ENCODE results near the gene AUTS2. TPM values are rescaled to one million over a fixed set of nuclear protein-coding genes. Genes with fewer than 3 reads are reported as not detected.

AUTS2 gene
- total RNA-seq, 1 donor from 2014 or later = 56.0 TPM

DNA sequence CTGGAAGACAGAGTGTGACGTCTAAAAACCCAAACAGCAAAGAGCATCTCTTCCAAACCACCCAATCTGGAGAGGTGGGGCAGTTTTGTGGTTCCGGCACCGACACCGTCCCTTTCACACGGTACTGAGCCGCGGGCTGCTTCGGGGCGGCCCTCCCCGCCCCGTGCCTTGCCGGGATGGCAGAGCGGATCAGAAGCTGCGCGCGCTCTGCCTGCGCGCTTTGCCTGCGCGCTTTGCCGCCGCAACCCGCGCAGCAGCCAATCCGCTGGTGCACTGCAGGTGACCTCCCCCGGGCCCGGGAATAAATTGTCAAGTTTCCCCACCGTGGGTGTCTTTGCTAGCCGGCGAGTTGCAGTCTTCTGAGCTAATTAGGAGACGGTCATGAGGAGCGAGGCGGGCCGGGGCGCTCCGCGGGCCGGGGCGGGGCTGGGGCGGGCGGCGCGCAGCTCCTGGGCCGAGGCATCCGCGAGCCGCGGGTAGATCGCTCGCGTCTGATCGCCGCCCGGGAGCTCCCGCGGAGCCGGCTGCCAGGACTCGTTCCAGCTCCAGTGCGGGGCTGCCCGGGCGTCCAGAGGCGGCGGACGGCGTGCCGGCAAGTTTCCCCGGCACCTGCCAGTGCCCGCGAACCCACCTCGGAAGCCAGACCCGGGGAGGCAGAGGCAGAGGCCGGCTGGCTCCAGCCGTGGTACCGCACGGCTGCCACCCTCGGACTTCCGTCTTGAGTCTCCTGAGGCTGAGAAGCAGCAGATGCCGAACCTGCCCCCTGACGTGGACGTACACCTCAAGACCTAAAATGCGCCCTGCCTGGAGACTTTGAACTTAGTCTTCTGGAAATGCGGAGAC, 997.7 kb downstream of the AUTS2 start:
- no peak for TF ChIP-seq CTCF (IDR thresholded peaks at IDR 0.05)
- H3K27me3 ChIP-seq = peaks cover 10% of the 10 kb centered on the region
- peak overlapping the region; percentile 26 for H3K4me3 ChIP-seq
- peak; percentile 46 for ATAC-seq
- no peak overlapping the region for H3K27ac ChIP-seq
- H3K9me3 ChIP-seq = no peaks in the 10 kb centered on the region
- intact Hi-C loops (cut with DNase I) = no loop called here
- no peak for DNase-seq
- peaks cover 3% of the 10 kb centered on the region for H3K4me1 ChIP-seq
- H3K36me3 ChIP-seq = no peaks in the 10 kb centered on the region

GRCh38 chr7:70596598-70596913, 998.3 kb downstream of the AUTS2 start:
- peak overlapping the region; percentile 26 for H3K4me3 ChIP-seq
- H3K27me3 ChIP-seq = peaks cover 10% of the 10 kb centered on the region
- intact Hi-C loops (cut with DNase I) = no loop called here
- DNase-seq (no peak), ATAC-seq (no peak)
- H3K27ac ChIP-seq = no peak overlapping the region
- peaks cover 3% of the 10 kb centered on the region for H3K4me1 ChIP-seq
- no peak for TF ChIP-seq CTCF (IDR thresholded peaks at IDR 0.05)
- no peaks in the 10 kb centered on the region for H3K36me3 ChIP-seq
- no peaks in the 10 kb centered on the region for H3K9me3 ChIP-seq

DNA sequence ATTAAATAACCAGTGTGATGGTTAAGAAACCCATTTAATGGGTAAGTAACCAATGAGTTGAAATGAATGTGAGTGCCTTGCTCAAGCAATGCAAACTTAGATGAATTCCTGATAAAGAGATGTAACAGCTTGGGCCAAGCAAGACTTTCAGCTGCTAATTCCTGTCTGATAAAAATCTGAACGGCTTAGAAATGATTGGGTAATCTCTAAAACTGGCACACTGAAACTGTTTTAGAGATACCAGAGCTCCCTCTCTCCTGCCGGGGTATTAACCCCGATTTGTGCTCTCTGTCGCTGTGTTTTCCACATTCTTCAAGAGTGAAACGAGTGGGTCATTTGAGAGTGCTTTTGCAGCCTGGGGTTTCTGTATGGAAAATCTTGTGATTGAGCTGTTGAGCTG, 998.8 kb downstream of the AUTS2 start:
- ATAC-seq = no peak
- intact Hi-C loops (cut with DNase I) = no loop called here
- no peak overlapping the region for H3K4me3 ChIP-seq

GRCh38 chr7:70598976-70599375, 1000.7 kb downstream of the AUTS2 start:
- TF ChIP-seq CTCF (IDR thresholded peaks at IDR 0.05) = no peak

More for the DNA sequence above, 998.8 kb downstream of the AUTS2 start:
- TF ChIP-seq CTCF (IDR thresholded peaks at IDR 0.05) = no peak
- Histone ChIP-seq H3K27me3 (peaks cover 10% of the 10 kb centered on the region), H3K27ac (no peak overlapping the region), H3K9me3 (no peaks in the 10 kb centered on the region), H3K36me3 (no peaks in the 10 kb centered on the region), H3K4me1 (peaks cover 3% of the 10 kb centered on the region)
- no peak for DNase-seq

DNA sequence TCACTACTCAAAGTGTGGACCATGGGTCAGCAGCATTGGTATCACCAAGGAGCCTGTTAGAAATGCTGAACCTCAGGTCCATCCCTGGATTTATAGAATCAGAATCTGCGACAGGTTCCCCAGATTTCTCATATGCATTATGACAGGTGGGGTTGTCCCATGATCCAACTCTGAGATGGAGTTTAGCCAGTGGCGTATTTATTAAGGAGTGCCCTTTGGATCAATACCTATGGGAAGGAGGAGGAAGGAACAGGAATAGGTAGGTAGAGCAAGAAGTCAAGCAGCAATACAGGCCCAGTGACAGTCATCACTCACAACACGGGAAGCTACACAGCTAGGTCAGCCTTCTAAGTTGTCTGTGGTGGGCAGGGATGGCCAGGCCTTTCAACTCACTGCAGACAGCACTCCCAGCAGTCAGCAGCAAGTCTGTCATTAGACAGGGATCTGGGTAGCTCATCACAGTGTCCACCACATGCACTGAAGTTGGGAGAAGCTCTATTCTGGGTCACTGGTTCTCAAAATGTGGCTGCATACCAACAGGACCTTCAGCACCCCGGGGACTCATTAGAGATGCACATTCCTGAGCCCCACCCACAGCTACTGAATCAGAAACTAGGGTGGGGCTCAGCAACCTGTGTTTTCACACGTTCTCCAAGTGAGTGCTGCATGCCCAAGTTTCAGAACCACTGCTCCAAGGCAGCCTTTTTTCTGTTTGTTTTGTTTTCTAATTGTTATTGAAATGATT, 1001.3 kb downstream of the AUTS2 start:
- DNase-seq = no peak
- intact Hi-C loops (cut with DNase I) = no loop called here
- ATAC-seq = peak; percentile 25

More at GRCh38 chr7:70598976-70599375, 1000.7 kb downstream of the AUTS2 start:
- no peak overlapping the region for H3K4me3 ChIP-seq
- no peaks in the 10 kb centered on the region for H3K36me3 ChIP-seq
- no peak for DNase-seq
- H3K27ac ChIP-seq = no peak overlapping the region
- H3K9me3 ChIP-seq = no peaks in the 10 kb centered on the region
- H3K27me3 ChIP-seq = peaks cover 10% of the 10 kb centered on the region
- ATAC-seq = peak; percentile 71
- intact Hi-C loops (cut with DNase I) = no loop called here
- peaks cover 3% of the 10 kb centered on the region for H3K4me1 ChIP-seq

More for the DNA sequence above, 1001.3 kb downstream of the AUTS2 start:
- no peak overlapping the region for H3K27ac ChIP-seq
- TF ChIP-seq CTCF (IDR thresholded peaks at IDR 0.05) = no peak
- H3K4me3 ChIP-seq = no peak overlapping the region
- peaks cover 3% of the 10 kb centered on the region for H3K4me1 ChIP-seq
- no peaks in the 10 kb centered on the region for H3K36me3 ChIP-seq
- no peaks in the 10 kb centered on the region for H3K9me3 ChIP-seq
- H3K27me3 ChIP-seq = peaks cover 10% of the 10 kb centered on the region
